ENCODE measurements around the gene IL1R2.

- TF ChIP-seq CTCF (IDR thresholded peaks at IDR 0.05; ENCODE audit: low read depth, low read length, poor library complexity, severe bottlenecking) (no peak), EZH2phosphoT487 (IDR thresholded peaks at IDR 0.05; ENCODE audit: borderline replicate concordance, low read length) (no peak)
Observed at GRCh38 chr2:102057502-102058292, 65.9 kb downstream of the IL1R2 start.
